ENCODE measurements around the gene FLT4. TPM values are rescaled to one million over a fixed set of nuclear protein-coding genes. Genes with fewer than 3 reads are reported as not detected.

Gene FLT4
- total and polyA plus RNA-seq, 2 of the 13 experiments (the other 11 are each of a cell fraction or from before 2014, with no cell fraction given): not detected

DNA sequence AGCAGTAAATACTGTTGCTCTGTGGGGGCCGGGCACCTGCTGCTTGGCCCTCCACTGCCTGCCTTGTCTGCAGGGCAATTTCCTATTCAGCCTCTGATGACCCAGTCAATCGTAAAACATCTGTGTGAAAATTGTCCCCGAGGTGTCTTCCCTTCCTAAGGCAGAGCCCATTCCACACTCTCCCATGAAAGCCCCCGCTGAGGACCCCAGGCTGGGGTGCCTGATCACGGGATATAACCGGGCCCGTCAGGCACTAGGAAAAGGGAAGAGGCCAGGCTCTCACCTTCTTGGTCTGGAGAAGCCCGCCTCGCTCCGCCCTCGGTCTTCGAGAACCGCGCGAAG, 30.9 kb downstream of the FLT4 start:
- WGBS (ENCODE audit: low lambda C conversion rate): 41% methylated on average over 13 of the region's 15 CpGs
- no peaks in the 10 kb centered on the region for H4K20me1 ChIP-seq (ENCODE audit: insufficient read depth, low read length)
- H3K9ac ChIP-seq (ENCODE audit: insufficient read depth, low read depth, low read length): no peak overlapping the region
- no peak overlapping the region for H2AFZ ChIP-seq (ENCODE audit: low read length)
- H3K27ac ChIP-seq (ENCODE audit: extremely low read length, insufficient read depth, low read length): no peak overlapping the region
- no peaks in the 10 kb centered on the region for H3K79me2 ChIP-seq (ENCODE audit: insufficient read depth, low read length)
- CTCF ChIA-PET (ENCODE audit: low intra/inter-chr PET ratio, low total read pairs): no interaction called here
- no peak for FAIRE-seq
- POLR2A ChIA-PET: no interaction called here
- intact Hi-C loops (cut with micrococcal nuclease; ENCODE audit: unreplicated experiment): no loop called here
- H3K9me3 ChIP-seq (ENCODE audit: low read length): no peaks in the 10 kb centered on the region
- peak overlapping the region; percentile 49; the same call in 1 of the 2 replicates for H3K4me2 ChIP-seq (ENCODE audit: low read depth, low read length)
- TF ChIP-seq ZNF234 (CRISPR knock-in tag; conservative IDR thresholded peaks at IDR 0.05): no peak
- TF ChIP-seq HOXA5 (CRISPR knock-in tag; IDR thresholded peaks at IDR 0.05): no peak
- TF ChIP-seq ZNF460 (CRISPR knock-in tag; IDR thresholded peaks at IDR 0.05; ENCODE audit: borderline replicate concordance): no peak
- no peak for TF ChIP-seq ZNF563 (CRISPR knock-in tag; IDR thresholded peaks at IDR 0.05)
- TF ChIP-seq ZNF547 (CRISPR knock-in tag; IDR thresholded peaks at IDR 0.05): no peak
- TF ChIP-seq ZZZ3 (CRISPR knock-in tag; IDR thresholded peaks at IDR 0.05; ENCODE audit: borderline replicate concordance): no peak
- no peak for TF ChIP-seq ARID2 (CRISPR knock-in tag; IDR thresholded peaks at IDR 0.05; ENCODE audit: borderline replicate concordance)
- no peak for TF ChIP-seq ZNF766 (CRISPR knock-in tag; IDR thresholded peaks at IDR 0.05; ENCODE audit: borderline replicate concordance)
- no peak for TF ChIP-seq RELA (CRISPR knock-in tag; IDR thresholded peaks at IDR 0.05)
- TF ChIP-seq, protein P1, sequence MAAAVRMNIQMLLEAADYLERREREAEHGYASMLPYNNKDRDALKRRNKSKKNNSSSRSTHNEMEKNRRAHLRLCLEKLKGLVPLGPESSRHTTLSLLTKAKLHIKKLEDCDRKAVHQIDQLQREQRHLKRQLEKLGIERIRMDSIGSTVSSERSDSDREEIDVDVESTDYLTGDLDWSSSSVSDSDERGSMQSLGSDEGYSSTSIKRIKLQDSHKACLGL (CRISPR knock-in tag; IDR thresholded peaks at IDR 0.05): no peak
- TF ChIP-seq RFX5 (IDR thresholded peaks at IDR 0.05; ENCODE audit: low read depth, low read length): no peak
- TF ChIP-seq, protein P2, sequence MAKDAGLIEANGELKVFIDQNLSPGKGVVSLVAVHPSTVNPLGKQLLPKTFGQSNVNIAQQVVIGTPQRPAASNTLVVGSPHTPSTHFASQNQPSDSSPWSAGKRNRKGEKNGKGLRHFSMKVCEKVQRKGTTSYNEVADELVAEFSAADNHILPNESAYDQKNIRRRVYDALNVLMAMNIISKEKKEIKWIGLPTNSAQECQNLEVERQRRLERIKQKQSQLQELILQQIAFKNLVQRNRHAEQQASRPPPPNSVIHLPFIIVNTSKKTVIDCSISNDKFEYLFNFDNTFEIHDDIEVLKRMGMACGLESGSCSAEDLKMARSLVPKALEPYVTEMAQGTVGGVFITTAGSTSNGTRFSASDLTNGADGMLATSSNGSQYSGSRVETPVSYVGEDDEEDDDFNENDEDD (CRISPR knock-in tag; IDR thresholded peaks at IDR 0.05; ENCODE audit: borderline replicate concordance): no peak
- TF ChIP-seq ZNF564 (CRISPR knock-in tag; IDR thresholded peaks at IDR 0.05): no peak
- TF ChIP-seq, protein P3, sequence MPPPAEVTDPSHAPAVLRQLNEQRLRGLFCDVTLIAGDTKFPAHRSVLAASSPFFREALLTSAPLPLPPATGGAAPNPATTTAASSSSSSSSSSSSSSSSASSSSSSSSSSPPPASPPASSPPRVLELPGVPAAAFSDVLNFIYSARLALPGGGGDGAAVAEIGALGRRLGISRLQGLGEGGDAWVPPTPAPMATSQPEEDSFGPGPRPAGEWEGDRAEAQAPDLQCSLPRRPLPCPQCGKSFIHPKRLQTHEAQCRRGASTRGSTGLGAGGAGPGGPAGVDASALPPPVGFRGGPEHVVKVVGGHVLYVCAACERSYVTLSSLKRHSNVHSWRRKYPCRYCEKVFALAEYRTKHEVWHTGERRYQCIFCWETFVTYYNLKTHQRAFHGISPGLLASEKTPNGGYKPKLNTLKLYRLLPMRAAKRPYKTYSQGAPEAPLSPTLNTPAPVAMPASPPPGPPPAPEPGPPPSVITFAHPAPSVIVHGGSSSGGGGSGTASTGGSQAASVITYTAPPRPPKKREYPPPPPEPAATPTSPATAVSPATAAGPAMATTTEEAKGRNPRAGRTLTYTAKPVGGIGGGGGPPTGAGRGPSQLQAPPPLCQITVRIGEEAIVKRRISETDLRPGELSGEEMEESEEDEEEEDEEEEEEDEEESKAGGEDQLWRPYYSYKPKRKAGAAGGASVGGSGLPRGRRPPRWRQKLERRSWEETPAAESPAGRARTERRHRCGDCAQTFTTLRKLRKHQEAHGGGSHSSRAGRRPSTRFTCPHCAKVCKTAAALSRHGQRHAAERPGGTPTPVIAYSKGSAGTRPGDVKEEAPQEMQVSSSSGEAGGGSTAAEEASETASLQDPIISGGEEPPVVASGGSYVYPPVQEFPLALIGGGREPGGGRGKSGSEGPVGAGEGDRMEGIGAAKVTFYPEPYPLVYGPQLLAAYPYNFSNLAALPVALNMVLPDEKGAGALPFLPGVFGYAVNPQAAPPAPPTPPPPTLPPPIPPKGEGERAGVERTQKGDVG (CRISPR knock-in tag; IDR thresholded peaks at IDR 0.05; ENCODE audit: borderline replicate concordance): no peak
- H3K36me3 ChIP-seq (replicated peaks in 1 of 2; ENCODE audit: control insufficient read depth in 1 of 2, insufficient read depth in 2 of 2, low read length in 2 of 2): no peaks in the 10 kb centered on the region
- peaks cover 19 to 46% of the 10 kb centered on the region in 2 experiments for H3K27me3 ChIP-seq (ENCODE audit: control insufficient read depth in 1 of 2, insufficient read depth in 2 of 2, low read length in 2 of 2)
- in situ Hi-C loops (cut with HindIII; ENCODE audit: extremely low pct_ligation_motif_present, low pct_unique_long_range_greater_than_20kb): no loop called here
- no peak for ATAC-seq
- BruUV-seq (replicated peaks): no TSS peak
- no peaks in the 10 kb centered on the region for H3K4me1 ChIP-seq (ENCODE audit: insufficient read depth, low read length)
- peak overlapping the region in 1 of 3 experiments; percentile 37; a peak in 1 of 6 replicates for H3K4me3 ChIP-seq (replicated peaks in 1 of 3; ENCODE audit: insufficient read depth in 1 of 3, low read depth in 2 of 3, low read length in 3 of 3)
- no peak for DNase-seq (ENCODE audit: low spot score)
